Tibial nerve (tissue), 4 donors: Measurements from ENCODE around the gene ASB17.

Experiments
- CTCF ChIP-seq, 5 experiments: fragments of 200-600 bp in 3 of 5; fragments of 450-650 bp in 2 of 5; sonication (generic) in 3 of 5; IDR thresholded peaks; one replicate each; pipeline ENCODE4 v1.5.1; 2016 to 2019; ENCODE audit warnings: antibody characterized with exemption in 5 of 5, mild to moderate bottlenecking in 3 of 5, moderate library complexity in 2 of 5
- EP300 ChIP-seq, 2 donors: sonication (generic); formaldehyde crosslinking; IDR thresholded peaks; one replicate each; pipeline ENCODE4 v1.6.1; 2017; ENCODE audit warnings: antibody characterized with exemption in 2 of 2, mild to moderate bottlenecking in 1 of 2

- TF ChIP-seq CTCF (IDR thresholded peaks at IDR 0.05) (no peak), EP300 (IDR thresholded peaks at IDR 0.05) (no peak)
Observed at GRCh38 chr1:75870951-75871350, 61.3 kb downstream of the ASB17 start.
